NOMO-1 treated with DMSO at 0.1 percent for 48 hours (cell line): ENCODE data around the gene SEMA4D.
A peak's percentile ranks its signal among the peaks of the same experiment; 100 is the strongest.

Source experiments
- DNase-seq: peaks from one replicate; lab custom pipeline; 2025; ENCODE audit not compliant: unreplicated experiment; lab: John Stamatoyannopoulos, UW

The SEMA4D gene

DNA sequence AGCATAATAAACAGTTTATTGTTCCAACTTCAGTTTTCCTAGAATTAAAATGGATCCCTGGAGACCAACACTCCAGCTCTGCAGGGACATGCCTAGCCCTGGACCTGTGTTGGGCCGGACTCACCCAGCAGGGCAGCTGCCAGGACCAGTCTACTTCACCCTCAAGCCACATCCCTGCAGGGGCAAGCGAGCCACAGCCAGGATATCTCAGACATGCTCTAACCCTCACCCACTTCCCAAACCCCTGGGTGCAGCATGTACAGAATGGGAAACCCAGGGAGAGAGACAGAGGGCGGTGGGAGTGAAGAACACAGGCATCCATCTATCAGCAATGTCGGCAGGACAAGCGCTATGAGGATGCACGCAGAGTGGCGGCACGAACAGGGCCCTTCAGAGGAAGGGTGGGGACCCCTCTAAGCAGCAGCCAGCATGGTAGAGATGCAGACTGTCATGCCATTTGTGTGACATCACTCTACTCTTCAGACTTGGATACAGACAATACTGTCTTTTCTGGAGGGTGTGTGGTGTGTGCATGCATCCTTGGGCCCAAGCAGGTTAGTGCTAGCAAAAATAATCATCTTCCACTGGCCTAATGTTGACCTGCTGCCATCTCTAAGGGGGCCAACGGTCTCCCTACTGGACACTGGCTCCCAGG lies 83.1 kb downstream of the SEMA4D start:
- DNase-seq = no peak

DNA sequence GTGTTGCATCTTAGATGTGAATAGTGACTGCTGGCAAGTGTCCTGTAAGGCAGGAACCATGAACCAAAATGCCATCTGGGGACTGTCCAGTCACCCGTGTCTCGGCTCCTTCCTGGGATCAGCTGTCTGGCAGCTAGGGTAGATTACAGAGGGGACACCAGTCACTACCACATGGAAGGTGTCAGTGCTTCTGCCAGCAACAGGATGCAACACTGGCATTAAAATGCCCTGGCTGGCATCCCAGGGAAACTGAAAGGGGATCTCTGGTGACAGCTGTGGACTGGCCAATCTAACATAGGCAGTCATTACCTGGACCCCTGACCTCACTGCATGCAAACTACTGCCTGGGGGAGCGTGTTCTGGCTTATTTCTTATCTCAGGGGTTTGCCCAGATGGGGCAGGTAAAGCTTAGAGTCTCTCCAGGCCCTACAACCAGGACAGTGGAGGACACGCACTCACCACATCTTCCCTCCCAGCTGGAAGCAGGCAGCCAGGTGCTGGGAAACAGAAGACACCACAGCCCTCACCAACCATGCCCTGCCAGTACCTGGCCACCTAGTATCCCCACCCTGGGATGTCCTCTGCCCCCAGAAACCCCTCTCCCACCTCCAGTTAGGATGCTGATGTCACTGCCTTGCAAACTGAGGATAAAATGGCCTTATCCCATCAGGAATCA lies 83.8 kb downstream of the SEMA4D start:
- DNase-seq = no peak

DNA sequence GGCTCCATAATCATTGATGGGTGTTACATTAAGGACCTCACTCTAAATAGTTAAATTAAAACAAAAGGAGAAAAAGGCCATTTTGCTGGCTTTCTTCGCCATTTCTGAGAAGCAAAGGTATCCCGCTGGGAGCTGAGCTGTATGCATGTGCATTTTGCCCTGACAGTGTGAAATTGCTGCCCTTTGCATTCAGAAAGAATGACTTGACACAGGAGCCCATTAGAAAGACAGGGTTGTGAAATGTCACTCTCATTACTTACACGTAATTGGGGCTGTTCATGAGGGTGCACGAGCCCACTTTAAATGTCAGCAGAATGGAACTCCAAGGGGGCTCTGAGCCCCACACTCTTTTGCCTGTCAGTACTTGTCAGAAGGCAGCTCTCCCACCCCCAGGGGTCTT lies 85.0 kb downstream of the SEMA4D start:
- DNase-seq = no peak

DNA sequence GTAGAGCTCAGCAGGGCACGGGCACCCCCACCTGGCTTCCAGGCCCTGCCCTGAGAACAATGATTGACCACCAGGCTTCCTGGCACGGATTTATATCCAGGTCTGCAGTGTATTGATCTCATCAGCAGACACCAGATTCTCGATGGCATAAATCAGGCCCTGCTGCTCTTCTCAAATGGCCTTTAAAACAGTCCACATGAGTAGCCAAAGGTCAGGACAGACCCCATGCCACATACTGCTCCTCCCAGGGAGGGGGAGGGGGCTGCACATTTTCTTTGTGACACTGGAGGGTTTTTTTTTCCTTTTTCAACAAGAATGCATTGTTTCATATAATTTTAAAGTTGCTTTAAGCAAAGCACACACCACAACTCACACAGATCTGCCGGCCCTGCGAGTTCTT lies 85.4 kb downstream of the SEMA4D start:
- DNase-seq = no peak

DNA sequence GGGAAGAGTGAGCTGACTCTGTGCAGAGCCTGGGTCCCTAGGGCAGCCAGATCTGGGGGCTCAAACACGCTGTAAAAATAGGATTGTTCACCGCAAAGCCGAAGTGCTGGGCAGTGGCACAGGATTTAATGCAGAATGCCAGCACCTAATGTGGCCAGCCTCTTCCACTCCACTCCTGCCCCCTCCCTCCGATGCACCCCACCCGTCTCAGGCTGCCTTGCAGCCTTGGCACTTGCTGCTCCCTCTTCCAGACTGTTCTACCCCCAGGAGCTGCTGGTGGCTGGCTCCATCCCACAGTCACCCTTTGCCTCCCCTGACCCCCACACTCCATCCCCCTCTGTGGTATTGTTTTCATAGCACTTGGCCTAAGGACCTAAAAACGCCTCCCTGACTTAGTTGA lies 86.2 kb downstream of the SEMA4D start:
- DNase-seq = no peak

DNA sequence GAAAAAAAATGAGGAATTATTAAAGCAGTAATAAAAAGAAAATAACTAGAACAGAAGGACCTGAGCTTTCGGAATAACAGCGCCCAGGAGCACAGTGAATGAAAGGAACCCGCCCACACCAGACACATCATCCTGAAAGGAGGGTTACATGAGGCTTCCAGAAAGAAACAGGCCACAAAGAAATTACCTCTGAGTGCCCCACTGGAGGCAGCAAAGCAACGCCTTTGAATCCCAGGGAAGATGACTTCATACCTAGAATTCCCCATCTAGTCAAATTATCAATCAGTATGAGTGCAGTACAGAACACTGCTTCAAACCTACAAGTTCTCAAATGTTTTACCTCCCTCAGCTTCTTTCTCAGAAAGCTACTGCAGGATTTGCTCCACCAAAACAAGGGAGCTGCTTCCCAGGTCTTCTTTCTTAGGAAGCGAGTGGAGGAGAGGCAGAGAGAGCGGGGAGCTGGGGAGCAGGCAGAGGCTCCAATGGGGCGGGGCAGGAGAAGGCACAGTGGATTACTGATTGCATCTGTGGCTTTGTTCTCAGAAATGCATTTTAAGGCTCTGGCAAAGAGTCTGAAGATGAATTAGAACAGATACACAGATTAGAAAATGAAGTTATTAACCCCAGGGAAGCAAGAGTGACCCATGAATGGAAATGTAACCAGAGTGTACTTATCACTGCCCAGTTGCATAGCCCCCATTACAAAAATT lies 87.1 kb downstream of the SEMA4D start:
- DNase-seq = no peak

DNA sequence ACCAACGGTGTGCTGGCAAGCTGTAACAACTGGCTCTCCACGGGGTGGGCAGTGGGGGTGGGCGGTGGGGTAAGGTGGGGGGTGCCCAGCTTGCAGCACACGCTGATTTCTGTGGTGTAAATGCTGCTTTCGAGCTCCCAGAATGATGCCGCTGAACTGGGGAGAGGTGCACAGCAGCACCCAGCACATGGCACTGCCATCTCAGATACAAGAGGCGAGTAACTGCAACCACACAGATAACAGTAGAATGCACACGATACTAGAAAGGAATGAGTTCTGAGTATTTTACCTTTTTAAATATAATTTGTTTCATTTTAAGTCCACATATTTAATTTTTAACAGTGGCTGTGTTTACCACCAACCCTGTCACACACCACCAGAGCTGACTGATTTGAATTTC lies 87.9 kb downstream of the SEMA4D start:
- DNase-seq = no peak

DNA sequence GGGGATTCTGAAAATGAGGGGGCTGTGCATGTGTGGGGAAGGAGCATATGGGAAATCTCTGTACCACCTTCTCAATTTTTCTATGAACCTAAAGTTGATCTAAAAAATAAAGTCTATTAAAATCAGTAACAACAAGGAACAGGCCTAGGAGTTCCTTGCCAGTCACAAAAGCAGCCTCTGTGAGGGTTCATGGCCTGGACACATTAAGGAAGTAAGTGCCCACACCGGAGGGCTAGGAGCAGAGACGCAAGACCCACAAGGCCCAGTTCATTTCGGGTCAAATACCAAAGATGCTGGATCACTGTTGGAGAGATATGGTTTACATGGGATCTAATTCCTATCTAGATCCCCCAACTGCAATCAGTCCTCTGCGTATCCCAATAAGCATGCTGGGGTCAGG lies 88.4 kb downstream of the SEMA4D start:
- DNase-seq = no peak

DNA sequence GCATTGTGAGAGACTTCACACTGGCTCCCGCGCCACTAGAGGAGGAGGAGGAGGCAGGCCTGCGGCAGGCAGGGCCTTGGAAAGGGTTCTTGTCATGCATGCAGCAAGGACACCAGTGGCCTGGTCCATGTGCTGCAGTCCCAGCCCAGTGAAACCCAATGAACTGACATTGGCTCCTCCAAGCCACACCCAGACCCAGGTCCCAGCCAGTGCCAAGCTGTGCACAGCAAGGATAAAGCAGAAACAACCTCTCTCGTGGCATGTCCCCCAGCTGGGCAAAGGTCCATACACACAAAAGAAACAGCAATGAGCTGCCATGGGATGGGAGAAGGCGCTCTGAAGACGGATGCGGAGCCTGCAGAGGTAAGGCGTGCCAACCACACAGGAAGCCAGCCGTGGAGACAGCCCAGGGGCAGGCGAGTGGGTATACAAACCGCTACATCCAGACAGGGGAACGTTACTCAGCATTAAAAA lies 89.2 kb downstream of the SEMA4D start:
- DNase-seq = no peak

DNA sequence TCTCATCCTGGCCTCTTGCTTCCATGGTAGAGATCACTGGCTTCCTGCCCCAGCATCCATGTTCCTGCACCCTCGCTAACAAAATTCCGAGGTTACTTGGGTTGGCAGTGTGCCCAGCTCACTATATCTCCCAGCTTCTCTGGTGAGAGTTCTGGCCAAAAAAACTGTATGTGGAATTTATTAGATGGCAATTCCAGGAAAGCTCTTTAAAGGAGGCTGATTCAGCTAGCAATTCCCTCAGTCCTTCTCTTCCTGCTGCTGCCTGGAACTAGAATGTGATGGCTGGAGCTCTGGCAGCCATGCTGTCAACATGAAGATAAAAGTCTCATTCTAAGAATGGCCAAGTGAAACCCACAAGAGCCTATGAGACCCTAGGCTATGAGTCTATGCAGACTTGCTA lies 90.8 kb downstream of the SEMA4D start:
- DNase-seq = no peak

DNA sequence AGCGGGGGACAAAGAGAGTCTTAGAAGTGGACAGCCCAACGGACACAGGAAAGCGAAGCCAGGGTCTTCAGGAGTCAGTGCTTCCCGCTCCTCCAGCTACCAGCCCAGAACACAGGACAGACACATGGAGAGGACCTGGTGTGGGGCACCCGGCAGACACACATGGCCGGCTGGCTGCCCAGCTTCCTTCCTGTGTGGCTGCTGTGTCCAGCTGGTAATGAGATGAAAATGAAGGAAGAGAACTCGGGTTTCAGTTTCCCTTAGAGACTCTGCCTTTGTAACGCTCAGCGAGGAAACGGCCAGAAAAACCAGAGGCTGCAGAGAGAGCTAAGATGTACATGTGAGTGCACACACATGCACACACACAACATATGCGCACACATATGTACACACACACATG lies 92.1 kb downstream of the SEMA4D start:
- no peak for DNase-seq

DNA sequence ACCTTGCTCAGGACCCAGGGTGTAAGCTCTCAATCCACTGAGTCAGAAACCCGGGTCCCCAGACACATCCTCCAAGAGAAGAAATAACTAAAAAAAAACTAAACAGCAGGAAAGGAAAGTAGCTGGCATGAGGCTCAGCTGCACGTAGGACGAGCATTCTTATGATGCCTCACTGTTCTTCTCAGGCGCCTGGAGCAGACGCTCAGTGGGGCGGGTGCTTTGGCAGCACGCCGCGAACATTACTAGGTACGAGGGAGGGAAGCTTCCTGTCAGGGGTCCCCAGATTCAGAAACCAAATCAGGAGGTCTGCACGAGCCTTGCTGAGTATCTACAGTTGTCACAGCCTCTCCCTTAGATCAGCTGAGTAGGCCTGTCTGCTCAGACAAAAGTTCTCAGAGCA lies 93.8 kb downstream of the SEMA4D start:
- DNase-seq = no peak

DNA sequence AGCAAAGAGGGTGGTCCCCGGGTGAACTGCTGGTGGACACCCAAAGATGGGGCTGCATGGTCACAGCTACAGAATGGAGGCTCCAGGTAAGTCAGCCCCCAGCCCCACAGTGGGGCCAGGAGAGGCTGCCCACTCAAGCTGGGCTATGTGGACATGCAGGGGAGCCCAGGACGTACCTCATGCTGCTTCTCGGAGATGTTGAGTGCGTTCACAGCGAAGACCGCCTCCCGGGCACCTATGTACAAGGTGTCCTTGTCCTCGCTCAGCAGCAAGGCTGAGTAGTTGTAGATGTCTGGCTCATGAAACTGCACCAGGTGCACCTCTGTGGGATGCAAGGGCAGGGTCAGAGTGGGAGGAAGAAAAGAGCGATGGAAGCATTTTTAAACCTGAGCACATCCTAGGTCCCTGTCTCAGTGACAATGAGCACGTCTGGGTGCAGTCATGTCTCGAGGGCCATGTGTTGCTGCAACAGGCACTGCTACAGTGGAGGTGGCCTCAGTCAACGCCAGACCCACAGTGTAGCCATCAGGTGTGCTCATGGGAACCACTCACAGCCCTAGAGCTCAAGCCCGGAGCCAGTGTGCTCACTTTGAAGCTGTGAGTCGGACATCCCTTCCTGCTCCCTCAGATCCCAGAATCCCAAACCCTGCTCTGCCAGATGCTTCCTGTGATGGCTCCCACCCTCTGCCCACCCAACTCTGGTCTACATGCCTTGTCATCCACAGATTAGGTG lies 95.1 kb downstream of the SEMA4D start:
- DNase-seq = no peak

DNA sequence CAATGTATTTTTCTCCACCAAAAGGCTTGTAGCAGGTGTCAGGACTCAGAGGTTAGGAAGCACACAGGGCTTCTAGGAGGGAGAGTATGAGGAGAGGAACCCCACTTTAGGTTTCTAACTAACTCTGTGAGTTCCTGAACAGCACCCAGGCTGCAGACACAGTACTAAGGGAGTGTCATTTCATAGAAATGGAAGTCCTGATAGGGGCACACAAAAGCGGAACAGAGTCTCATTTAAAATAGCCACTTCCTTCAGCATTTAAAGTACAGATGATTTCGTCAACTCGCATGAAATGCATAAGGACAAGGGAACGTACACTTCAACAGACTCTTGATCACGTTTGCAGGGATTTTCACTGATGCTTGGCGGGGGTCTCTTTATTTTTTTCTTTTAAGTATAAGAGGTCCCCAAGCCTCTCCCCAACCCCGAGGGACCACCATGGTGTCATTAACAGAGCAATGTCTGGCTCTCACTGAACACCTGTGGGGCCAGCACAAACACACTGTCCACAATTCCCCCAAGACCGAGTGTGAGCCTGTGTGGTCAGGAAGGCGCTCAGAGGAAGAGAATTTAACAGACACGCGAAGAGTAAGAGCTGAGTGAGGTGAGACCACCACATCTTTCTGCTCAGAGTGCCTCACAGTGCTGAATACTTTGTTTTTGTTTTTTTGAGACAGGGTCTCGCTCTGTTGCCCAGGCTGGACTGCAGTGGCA lies 97.4 kb downstream of the SEMA4D start:
- DNase-seq = peak; percentile 79

DNA sequence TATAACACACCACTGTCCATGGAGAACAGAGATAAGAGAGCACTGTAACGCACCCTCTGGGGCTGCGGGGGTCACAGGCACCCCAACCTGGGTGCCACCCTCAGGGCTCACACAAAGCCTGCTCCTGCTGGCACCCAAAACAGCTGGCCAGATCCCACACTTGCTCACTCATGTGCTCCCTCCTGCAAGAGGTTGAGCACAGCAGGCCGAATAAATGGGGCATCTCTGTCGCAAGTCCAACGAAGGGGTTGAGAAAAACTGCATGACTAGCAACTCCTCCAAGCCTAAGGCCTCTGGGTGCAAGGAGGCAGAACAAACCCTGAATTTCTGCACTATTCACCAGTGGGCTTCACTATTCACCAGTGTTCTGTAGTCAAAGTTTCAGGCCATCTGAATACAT lies 99.3 kb downstream of the SEMA4D start:
- no peak for DNase-seq

DNA sequence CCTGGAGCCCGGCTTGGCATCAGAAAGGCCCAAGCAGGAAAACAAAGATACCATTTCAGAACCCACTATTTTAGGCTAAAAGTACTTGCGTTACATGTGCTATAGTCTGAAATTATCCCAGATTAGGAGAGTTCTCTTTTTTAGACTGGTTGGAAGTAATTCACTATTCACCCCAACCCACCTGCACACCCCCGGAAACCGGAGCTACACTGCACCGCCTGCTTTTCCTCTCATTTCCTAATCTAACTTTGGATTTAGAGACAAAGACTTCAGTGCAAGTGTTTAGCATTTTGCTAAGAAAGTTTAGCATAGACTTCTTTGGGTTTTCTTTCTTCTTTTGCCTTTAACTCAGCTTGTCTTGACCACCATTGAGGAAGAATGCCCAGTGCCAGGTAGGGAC lies 100.4 kb downstream of the SEMA4D start:
- DNase-seq = no peak

DNA sequence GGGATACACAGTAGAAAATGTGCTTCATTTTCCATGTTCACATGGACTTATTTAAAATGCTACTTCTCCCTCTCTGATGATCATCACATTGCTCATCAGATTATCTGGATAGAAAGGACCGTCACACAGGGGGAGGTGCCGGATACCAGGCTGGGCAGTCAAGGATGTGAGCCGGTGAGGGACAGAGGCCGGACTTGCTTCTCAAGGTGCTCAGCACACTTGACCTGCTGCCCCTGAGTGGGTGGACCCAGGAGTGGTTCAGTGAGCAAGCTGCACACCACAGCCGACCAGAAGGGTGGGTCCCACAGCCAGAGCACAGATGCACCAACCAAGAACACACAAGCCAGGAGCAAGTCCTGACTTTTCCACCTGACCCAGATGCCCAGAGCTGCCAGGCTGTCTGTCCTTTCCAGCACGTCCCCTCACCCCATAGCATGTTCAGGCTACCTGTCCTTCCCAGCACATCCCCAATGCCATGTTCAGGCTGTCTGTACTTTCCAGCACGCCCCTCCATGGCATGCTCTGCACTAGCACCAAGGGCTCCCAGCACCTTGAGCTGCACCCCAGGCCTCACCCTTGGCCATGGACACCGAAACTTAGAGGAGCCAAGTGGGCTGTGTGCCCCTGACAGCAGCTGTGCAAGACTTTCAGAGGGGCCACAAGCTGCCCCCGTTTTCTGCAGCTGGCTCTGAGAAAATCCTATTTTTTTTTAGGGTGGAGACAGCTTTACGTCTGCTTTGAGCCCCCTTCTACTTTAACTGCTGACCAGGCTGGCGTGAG lies 101.8 kb downstream of the SEMA4D start:
- DNase-seq = no peak

DNA sequence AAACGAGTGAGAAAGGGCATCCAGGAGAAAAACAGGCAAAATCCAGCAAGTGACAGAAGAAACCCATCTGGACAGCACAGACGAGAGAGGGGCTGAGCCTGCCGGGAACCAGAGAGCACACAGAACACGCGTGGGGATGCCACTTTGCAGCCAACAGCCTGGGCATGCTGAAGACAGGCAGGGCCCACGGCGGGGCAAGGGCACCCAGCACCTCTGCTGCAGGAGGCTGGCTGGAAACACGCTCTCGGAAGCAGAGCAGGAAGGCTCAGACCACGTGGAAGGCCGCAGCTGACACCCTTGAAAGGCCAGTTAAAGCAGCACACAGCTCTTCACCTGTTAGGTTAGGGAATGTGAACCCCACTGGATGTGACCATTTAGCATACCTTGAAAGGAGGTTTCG lies 103.5 kb downstream of the SEMA4D start:
- no peak for DNase-seq

DNA sequence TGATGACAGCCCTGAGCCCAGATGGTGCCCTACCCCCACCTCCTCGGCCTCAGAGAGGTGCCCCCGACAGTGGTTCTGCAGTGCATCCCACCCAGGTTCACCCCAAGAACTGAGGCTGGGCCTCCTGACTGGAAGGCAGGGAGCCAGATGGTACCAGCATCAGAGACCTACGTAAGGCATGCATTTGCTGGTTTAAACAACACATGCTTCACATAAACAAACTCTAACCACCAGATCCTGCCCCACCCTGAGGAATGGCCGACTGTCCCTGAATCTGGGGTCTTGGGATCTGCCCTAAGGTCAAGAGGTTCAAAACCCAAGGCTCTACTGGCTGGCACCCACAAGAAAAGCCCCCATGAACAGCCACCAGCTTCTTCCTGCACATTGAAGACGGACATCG lies 106.3 kb downstream of the SEMA4D start:
- no peak for DNase-seq

DNA sequence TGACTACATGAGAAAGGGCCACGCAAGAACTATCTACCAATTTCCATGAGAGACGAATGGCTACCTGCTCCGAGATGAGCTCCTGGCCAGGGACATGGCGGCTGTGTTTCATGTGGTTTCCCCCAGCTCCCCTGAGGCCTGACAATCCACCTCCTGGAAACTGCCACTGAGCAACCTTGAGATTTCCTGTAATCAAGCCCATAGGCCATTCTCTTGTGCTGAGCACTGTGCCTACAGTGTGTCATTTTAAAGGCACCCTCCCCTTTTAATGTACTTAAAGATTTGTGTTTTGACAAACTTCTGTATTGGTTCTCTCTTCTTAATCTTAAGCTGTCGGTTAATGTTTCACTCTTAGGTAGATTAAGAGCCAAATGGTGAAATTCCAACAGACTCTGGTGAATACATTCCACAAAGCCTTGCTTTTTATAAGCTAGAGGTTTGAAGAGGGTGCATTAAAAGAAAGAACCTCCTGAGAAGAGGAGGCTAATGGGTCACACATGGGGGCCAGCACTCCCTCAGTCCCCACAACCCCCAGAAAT lies 107.3 kb downstream of the SEMA4D start:
- no peak for DNase-seq
